NB4 (cell line): ENCODE measurements around the gene PARP12.

Experiments used
- DNase-seq: peaks from one replicate; pipeline ENCODE4 v3.0.0; 2010; ENCODE audit warnings: low read depth
- H3K4me3 ChIP-seq: one replicate; pipeline ENCODE4 v1.5.1; 2011; ENCODE audit warnings: mild to moderate bottlenecking, low read depth, low read length, moderate library complexity
- MYC ChIP-seq: IDR thresholded peaks from 2 replicates; pipeline ENCODE4 v1.6.1; 2011; ENCODE audit warnings: low read depth, low read length
- POLR2A ChIP-seq: IDR thresholded peaks from 2 replicates; pipeline ENCODE4 v1.6.1; 2011; ENCODE audit warnings: mild to moderate bottlenecking; ENCODE audit not compliant: insufficient read length; ENCODE audit errors: extremely low read depth
- TF ChIP-seq, protein P1 (sequence below): IDR thresholded peaks from 2 replicates; pipeline ENCODE4 v1.6.1; 2011; ENCODE audit warnings: low read depth, low read length
- TF ChIP-seq, protein P2 (sequence below): IDR thresholded peaks from one replicate; pipeline ENCODE4 v1.5.1; 2012; ENCODE audit warnings: low read depth, low read length

Gene PARP12

DNA sequence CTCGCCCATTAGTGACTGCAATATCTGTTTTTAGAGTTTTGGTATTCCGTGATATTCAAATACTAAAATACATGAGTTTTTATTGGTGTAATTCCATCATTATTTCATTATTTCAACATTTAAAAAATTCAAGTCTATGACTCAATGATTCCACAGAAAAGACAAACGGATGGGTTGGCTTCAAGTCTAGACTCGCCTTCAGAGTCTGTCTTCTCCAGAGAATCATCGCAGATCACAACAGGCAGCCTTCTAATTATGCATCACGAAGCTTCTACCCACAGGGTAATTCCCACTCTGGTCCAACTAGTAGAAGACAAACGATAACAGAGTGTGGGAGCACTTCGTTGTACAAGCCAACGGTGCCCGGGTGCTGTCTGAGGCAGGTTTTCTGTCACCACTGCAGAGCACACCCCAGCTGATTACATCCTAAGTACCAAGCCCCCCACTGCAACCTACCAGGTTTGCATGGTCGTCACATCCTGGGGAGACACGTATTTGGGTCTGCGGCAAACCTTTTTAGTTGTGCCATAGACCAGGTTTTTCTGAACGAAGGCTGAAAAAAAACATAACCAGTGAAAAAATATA lies 28.9 kb downstream of the PARP12 start:
- TF ChIP-seq MYC, result no peak
- TF ChIP-seq, protein P1, sequence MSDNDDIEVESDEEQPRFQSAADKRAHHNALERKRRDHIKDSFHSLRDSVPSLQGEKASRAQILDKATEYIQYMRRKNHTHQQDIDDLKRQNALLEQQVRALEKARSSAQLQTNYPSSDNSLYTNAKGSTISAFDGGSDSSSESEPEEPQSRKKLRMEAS, result no peak
- TF ChIP-seq POLR2A, result no peak
- TF ChIP-seq, protein P2, sequence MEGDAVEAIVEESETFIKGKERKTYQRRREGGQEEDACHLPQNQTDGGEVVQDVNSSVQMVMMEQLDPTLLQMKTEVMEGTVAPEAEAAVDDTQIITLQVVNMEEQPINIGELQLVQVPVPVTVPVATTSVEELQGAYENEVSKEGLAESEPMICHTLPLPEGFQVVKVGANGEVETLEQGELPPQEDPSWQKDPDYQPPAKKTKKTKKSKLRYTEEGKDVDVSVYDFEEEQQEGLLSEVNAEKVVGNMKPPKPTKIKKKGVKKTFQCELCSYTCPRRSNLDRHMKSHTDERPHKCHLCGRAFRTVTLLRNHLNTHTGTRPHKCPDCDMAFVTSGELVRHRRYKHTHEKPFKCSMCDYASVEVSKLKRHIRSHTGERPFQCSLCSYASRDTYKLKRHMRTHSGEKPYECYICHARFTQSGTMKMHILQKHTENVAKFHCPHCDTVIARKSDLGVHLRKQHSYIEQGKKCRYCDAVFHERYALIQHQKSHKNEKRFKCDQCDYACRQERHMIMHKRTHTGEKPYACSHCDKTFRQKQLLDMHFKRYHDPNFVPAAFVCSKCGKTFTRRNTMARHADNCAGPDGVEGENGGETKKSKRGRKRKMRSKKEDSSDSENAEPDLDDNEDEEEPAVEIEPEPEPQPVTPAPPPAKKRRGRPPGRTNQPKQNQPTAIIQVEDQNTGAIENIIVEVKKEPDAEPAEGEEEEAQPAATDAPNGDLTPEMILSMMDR, result no peak
- DNase-seq, result no peak
- H3K4me3 ChIP-seq, result no peak overlapping the region

DNA sequence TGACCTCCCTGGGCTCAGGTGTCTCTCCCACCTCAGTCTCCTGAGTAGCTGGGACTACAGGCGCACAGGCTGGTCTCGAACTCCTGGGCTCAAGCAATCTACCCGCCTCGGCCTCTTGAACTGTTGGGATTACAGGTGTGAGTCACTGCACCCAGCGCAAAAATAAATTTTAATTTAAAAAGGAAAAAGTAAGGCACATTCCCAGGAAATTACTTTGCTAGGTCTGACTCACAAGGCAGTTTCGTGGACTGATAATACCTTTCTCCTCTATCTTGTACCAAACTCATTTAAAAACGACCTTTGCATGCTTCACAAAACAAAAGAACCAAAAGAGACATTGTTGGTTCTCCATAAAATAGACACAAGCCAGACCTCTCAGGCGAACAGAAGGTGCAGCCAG lies 29.7 kb downstream of the PARP12 start:
- no peak overlapping the region for H3K4me3 ChIP-seq
- TF ChIP-seq MYC (no peak), POLR2A (no peak)
- TF ChIP-seq, protein P1, result no peak
- TF ChIP-seq, protein P2, result no peak
- DNase-seq, result no peak

DNA sequence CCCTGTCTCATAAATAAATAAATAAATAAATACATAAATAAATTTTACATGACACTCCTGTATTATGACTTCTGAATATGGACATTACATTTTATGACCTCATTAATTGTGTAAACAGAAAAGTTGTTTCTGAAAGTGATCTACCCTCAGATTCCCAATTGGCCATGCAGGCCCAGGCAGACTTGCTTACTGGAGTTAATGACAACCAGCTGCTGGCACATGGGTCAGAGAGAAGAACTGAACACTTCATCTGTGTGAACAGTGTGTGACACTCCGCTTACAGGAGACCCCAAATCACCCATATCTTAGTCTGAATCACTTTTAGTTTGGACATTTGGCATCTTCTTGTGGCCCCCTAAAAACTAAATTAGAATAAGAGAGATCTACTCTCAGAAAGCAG lies 31.4 kb downstream of the PARP12 start:
- TF ChIP-seq, protein P2, result no peak
- TF ChIP-seq, protein P1, result no peak
- TF ChIP-seq POLR2A (no peak), MYC (no peak)
- no peak for DNase-seq
- H3K4me3 ChIP-seq, result no peak overlapping the region

DNA sequence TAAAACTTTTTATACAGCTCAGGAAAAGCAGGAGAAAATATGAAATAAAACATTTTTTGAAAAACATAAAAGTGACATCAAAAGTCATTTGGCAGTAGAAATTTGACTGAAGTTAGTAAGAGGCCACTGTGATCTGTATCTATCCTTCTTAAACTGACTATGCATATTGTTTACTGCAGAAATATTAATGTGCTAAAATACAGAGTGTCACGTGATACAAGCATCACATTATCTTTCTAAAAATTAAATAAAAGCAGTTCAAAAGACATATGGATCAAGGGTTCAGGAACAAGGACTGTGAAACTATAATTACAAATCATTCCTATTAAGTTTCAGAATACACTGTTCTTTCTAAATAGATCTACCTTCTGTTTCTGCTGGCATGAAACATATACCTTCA lies 33.7 kb downstream of the PARP12 start:
- DNase-seq, result no peak
- no peak overlapping the region for H3K4me3 ChIP-seq
- no peak for TF ChIP-seq MYC

DNA sequence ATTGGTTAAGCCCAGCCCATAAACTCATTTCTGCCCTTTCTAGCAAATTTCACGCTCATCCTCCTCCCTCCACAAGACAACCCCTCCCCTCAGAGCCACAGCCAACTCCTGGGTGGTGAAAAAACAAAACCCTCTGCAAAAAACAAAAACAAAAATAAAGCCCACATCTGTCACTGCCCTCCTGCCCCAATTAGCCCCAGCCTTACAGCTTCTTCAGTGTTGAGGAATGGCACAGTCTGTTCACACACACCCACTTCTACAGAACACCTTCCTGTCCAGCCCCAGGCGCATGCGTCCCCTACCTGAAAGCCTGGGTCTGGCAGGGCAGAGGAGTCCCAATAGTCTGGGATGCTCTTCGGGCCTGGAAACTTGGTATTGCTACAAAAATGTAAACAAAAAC lies 34.4 kb downstream of the PARP12 start:
- TF ChIP-seq MYC, result no peak
- no peak for DNase-seq
- H3K4me3 ChIP-seq, result no peak overlapping the region

DNA sequence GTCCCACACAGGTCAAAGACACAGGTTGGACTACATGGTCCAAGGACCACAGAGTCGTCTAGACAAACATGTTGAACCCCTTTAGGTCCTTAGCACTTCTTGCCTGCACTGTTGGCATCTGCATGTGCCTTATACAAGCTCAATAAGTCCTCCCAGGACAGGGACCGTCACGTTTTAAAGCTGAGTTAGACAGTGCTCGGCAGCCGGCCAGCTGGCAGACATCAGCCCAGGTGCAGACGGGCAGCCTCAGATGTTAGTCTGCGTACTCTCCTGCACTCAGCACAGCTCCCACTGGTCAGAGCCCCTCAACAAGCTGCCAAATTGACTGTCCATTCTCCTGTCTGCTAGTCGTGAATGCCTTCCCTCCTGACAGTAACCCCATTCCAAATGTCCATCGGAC lies 34.9 kb downstream of the PARP12 start:
- DNase-seq, result no peak
- no peak overlapping the region for H3K4me3 ChIP-seq
- TF ChIP-seq, protein P1, result no peak
- TF ChIP-seq POLR2A (no peak), MYC (no peak)
- TF ChIP-seq, protein P2, result no peak

DNA sequence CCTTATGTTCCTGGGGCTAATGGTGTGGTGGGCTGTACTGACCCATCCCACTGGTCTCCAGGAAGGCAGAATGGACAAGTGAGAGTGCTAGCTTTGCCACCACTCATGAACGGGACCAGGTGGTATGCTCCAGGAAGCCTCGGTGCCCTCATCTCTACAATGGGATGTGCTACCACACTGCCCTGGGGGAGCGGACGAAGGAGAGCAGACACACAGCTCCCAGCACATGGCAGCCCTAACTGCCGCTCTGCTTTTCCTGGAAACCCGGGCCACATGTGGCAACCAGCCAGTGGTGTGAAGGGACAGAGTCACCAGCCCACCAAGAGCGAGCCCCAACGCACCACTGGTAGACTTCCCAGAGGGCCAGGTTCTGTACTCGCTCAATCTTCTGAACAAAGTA lies 35.8 kb downstream of the PARP12 start:
- TF ChIP-seq, protein P2, result no peak
- TF ChIP-seq MYC, result no peak
- DNase-seq, result no peak
- no peak overlapping the region for H3K4me3 ChIP-seq
